Retinal pigment epithelial cell (primary cell): Measurements from ENCODE around the gene MYBPC1.

Experiments used
- DNase-seq: peaks from one replicate; pipeline ENCODE4 v3.0.0-alpha.2; 2010; ENCODE audit warnings: low read depth
- H3K4me3 ChIP-seq: 2 replicates; pipeline ENCODE4 v1.5.1; 2011; ENCODE audit warnings: mild to moderate bottlenecking, low read length, control low read depth, moderate library complexity
- TF ChIP-seq, protein P1 (sequence below): conservative IDR thresholded peaks from 2 replicates; pipeline ENCODE4 v1.5.1; 2011; ENCODE audit warnings: low read depth, low read length, control low read depth, inconsistent platforms

MYBPC1 gene

DNA sequence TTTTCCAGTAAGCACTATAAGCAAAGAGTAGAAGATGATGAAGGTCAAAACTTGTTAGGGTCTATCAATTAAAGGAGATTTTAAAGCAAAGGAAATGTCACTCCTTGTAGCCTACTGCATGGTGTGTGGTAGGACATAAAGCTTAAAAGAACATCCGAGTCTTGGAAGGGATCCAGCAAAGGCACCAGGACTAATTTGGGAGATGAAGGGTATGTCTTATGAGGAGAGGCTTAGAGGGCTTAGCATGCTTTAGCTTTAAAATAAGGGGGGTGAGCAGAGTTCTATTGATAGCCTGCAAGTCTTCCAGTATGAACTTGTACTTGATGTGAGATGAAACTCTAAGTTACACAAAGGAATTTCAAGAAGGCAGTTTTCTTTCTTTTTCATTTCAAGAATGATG lies 11.8 kb upstream of the MYBPC1 start:
- DNase-seq = no peak
- TF ChIP-seq, protein P1, sequence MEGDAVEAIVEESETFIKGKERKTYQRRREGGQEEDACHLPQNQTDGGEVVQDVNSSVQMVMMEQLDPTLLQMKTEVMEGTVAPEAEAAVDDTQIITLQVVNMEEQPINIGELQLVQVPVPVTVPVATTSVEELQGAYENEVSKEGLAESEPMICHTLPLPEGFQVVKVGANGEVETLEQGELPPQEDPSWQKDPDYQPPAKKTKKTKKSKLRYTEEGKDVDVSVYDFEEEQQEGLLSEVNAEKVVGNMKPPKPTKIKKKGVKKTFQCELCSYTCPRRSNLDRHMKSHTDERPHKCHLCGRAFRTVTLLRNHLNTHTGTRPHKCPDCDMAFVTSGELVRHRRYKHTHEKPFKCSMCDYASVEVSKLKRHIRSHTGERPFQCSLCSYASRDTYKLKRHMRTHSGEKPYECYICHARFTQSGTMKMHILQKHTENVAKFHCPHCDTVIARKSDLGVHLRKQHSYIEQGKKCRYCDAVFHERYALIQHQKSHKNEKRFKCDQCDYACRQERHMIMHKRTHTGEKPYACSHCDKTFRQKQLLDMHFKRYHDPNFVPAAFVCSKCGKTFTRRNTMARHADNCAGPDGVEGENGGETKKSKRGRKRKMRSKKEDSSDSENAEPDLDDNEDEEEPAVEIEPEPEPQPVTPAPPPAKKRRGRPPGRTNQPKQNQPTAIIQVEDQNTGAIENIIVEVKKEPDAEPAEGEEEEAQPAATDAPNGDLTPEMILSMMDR = no peak

DNA sequence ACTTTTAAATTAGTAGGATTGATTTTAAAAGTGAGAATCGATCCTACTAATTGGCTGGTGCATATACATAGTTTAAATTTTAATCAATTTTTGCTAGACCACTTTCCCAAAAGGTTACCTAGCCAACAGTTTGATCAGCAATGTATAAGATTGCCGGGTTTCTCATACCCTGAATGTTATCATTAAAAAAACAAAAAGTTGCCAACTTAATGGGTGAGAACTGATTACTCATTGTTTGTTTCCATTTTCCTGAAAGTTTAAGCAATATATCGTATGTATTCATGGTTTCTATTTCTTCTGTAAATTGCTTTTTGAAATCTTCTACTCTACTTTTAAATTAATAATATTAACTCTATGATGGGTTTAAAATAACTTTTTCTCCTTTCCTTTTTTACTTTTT lies 4.4 kb upstream of the MYBPC1 start:
- TF ChIP-seq, protein P1 = no peak
- H3K4me3 ChIP-seq = no peak overlapping the region
- DNase-seq = no peak

More for the DNA sequence above, 11.8 kb upstream of the MYBPC1 start:
- H3K4me3 ChIP-seq = no peak overlapping the region

DNA sequence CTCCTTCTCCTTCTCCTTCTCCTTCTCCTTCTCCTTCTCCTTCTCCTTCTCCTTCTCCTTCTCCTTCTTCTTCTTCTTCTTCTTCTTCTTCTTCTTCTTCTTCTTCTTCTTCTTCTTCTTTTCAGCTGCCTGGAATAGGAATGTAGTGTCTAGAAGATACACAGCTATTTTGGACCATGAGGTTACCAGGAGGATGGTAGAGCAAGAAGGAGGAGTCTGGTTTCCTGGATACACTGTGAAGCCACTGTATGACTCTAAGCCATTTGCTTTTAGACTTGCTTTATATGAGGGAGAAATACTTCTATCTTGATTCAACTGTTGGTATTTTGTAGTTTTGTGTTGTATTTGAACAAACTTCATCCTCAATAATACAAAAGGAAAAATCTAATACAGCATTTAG lies 3.0 kb upstream of the MYBPC1 start:
- no peak overlapping the region for H3K4me3 ChIP-seq
- DNase-seq = no peak

DNA sequence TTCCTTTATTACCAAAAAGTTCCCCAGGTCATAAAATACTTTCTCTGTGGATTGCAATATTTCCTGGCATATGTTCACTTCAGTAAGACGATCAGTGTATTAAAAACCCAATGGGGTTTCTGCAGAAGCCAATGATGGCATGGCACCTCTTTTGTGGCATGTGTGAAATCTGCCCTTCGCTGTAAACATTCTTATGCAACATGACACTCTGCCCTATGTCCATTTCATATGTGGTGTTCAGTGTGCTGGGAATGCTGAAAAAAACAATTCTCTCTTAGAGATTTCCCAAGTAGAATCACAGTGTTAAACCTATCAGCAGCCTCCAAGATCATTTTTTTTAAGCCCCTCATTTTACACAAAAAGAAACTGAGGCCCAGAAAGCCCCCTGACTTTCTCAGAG lies 2.3 kb upstream of the MYBPC1 start:
- TF ChIP-seq, protein P1 = no peak
- DNase-seq = no peak
- no peak overlapping the region for H3K4me3 ChIP-seq

More for the DNA sequence above, 3.0 kb upstream of the MYBPC1 start:
- TF ChIP-seq, protein P1 = no peak

DNA sequence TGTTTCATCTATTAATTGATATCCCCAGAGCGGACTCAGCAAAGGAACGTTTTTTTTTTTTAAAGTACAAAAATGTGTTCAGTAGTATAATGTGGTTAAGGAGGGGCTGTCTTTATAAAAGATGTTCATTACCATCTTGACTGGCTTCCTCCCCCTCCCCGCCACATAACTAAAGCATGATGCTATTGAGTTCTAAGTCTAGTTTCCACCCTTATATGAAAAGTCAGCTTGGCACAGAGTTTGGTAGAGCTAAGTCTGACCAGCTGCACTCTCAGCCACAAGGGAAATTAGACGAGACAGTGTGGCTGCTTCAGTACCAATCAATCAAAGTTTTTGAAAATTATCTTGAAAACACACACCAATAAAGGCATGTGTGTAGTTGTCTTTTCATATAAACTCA lies 1.9 kb upstream of the MYBPC1 start:
- TF ChIP-seq, protein P1 = no peak
- no peak for DNase-seq
- no peak overlapping the region for H3K4me3 ChIP-seq

- no peak overlapping the region for H3K4me3 ChIP-seq
- TF ChIP-seq, protein P1 = no peak
- no peak for DNase-seq
Measured at GRCh38 chr12:101596172-101596571, 1.4 kb downstream of the MYBPC1 start.

- TF ChIP-seq, protein P1 = no peak
- DNase-seq = no peak
- H3K4me3 ChIP-seq = no peak overlapping the region
Measured at GRCh38 chr12:101597164-101597563, 2.4 kb downstream of the MYBPC1 start.
